B cell (primary cell): ENCODE results near the gene GFI1B. TPM values are rescaled to one million over a fixed set of nuclear protein-coding genes. Genes with fewer than 3 reads are reported as not detected.

Experiments
- ATAC-seq: fragments of 200-7000 bp; cut with Tn5 transposase; one replicate; pipeline ENCODE4 v1.10.0; 2021; ENCODE audit warnings: low read depth, mild to moderate bottlenecking, moderate number of reproducible peaks, moderate library complexity
- CTCF ChIA-PET: fragments of 350-600 bp; sonication (Branson Sonifier 250); formaldehyde crosslinking; loops from one replicate; lab custom pipeline; 2021; ENCODE audit warnings: antibody characterized with exemption, inconsistent platforms; lab: Charles Lee
- POLR2A ChIA-PET: fragments of 350-600 bp; sonication (Branson Sonifier 250); formaldehyde crosslinking; loops from one replicate; lab custom pipeline; 2021; ENCODE audit warnings: antibody characterized with exemption; lab: Charles Lee
- DNase-seq: peaks from one replicate; pipeline ENCODE4 v3.0.0; 2013
- H2AFZ ChIP-seq: 2 replicates; pipeline ENCODE4 v1.6.1; 2012; ENCODE audit warnings: mild to moderate bottlenecking, low read depth, low read length; ENCODE audit not compliant: insufficient read depth, poor library complexity, severe bottlenecking
- H3K27ac ChIP-seq, 2 donors: 1 replicate in 1 of 2; 2 replicates in 1 of 2; pipeline ENCODE4 v1.5.1; 2012 to 2013; ENCODE audit warnings: low read length in 2 of 2, mild to moderate bottlenecking in 2 of 2, moderate library complexity in 1 of 2
- H3K27me3 ChIP-seq, 4 experiments: fragments of 200-600 bp in 1 of 4; sonication (generic) in 1 of 4; replicated peaks in 1 of 4; 1 replicate in 2 of 4; 2 replicates in 2 of 4; pipeline versions ENCODE4 v1.6.1 to v1.7.0; 2013 to 2016; ENCODE audit warnings: low read length in 3 of 4, mild to moderate bottlenecking in 2 of 4, mixed read lengths in 1 of 4, moderate library complexity in 1 of 4; ENCODE audit not compliant: insufficient read depth in 4 of 4, control insufficient read depth in 3 of 4; ENCODE audit errors: control extremely low read depth in 1 of 4
- H3K36me3 ChIP-seq, 2 experiments: replicated peaks in 1 of 2; 1 replicate in 1 of 2; 2 replicates in 1 of 2; pipeline versions ENCODE4 v1.6.1 to v1.7.1; 2013; ENCODE audit warnings: low read length in 1 of 2; ENCODE audit not compliant: insufficient read depth in 2 of 2, control insufficient read depth in 1 of 2; ENCODE audit errors: control extremely low read depth in 1 of 2, extremely low read depth in 1 of 2
- H3K4me1 ChIP-seq, 2 donors: fragments of 200-600 bp in 1 of 2; sonication (generic) in 1 of 2; 1 replicate in 1 of 2; 2 replicates in 1 of 2; pipeline versions ENCODE4 v1.5.1 to v1.6.1; 2013 to 2017; ENCODE audit warnings: low read length in 2 of 2; ENCODE audit not compliant: control insufficient read depth in 2 of 2, insufficient read depth in 2 of 2
- H3K4me2 ChIP-seq: replicated peaks from 2 replicates; pipeline ENCODE3; 2012; ENCODE audit warnings: mild to moderate bottlenecking, low read depth, low read length; ENCODE audit not compliant: poor library complexity, severe bottlenecking
- H3K4me3 ChIP-seq, 5 experiments: fragments of 200-600 bp in 1 of 5; sonication (generic) in 1 of 5; 1 replicate in 3 of 5; 2 replicates in 2 of 5; pipeline versions ENCODE4 v1.5.1 to v1.7.0; 2011 to 2016; ENCODE audit warnings: low read length in 4 of 5, mild to moderate bottlenecking in 4 of 5, low read depth in 2 of 5, control low read depth in 1 of 5, moderate library complexity in 1 of 5; ENCODE audit not compliant: insufficient read depth in 1 of 5; ENCODE audit errors: control extremely low read depth in 1 of 5, extremely low read depth in 1 of 5
- H3K79me2 ChIP-seq: fragments of 200-600 bp; sonication (generic); one replicate; pipeline ENCODE4 v1.6.0; 2016; ENCODE audit warnings: low read length; ENCODE audit not compliant: control insufficient read depth, insufficient read depth
- H3K9ac ChIP-seq: fragments of 200-600 bp; sonication (generic); 2 replicates; pipeline ENCODE4 v1.6.1; 2017; ENCODE audit warnings: mild to moderate bottlenecking, low read length, moderate library complexity
- H3K9me3 ChIP-seq, 3 donors: one replicate each; pipeline versions ENCODE4 v1.6.1 to v1.7.1; 2013; ENCODE audit warnings: low read length in 2 of 3; ENCODE audit not compliant: control insufficient read depth in 2 of 3, insufficient read depth in 1 of 3; ENCODE audit errors: control extremely low read depth in 1 of 3
- H4K20me1 ChIP-seq: 2 replicates; pipeline ENCODE4 v1.6.0; 2012; ENCODE audit warnings: mild to moderate bottlenecking, low read length; ENCODE audit not compliant: insufficient read depth, control insufficient read depth, poor library complexity, severe bottlenecking
- H3K27ac Mint-ChIP-seq: one replicate; pipeline ENCODE4 v1.8.0; 2021; ENCODE audit warnings: mixed read lengths
- H3K27me3 Mint-ChIP-seq: one replicate; pipeline ENCODE4 v1.8.0; 2021; ENCODE audit warnings: mixed read lengths
- H3K4me1 Mint-ChIP-seq: one replicate; pipeline ENCODE4 v1.8.0; 2021; ENCODE audit warnings: mixed read lengths
- H3K4me3 Mint-ChIP-seq: one replicate; pipeline ENCODE4 v1.8.0; 2021; ENCODE audit warnings: mixed read lengths
- H3K9me3 Mint-ChIP-seq: one replicate; pipeline ENCODE4 v1.8.0; 2022; ENCODE audit warnings: mixed read lengths; ENCODE audit not compliant: insufficient read depth
- CTCF ChIP-seq: fragments of 200-600 bp; IDR thresholded peaks from one replicate; pipeline ENCODE4 v1.8.0; 2022; ENCODE audit warnings: antibody characterized with exemption, mild to moderate bottlenecking
- EZH2 ChIP-seq: IDR thresholded peaks from 2 replicates; pipeline ENCODE4 v1.6.1; 2012; ENCODE audit warnings: borderline replicate concordance, low read depth, mild to moderate bottlenecking, moderate library complexity, low read length; ENCODE audit not compliant: insufficient read depth, poor library complexity, severe bottlenecking
- WGBS: methylation state at CpG from one replicate; pipeline ENCODE4 v1.1.5; 2013; ENCODE audit warnings: missing lambda C conversion rate; ENCODE audit not compliant: insufficient coverage; 5-methylcytosine and 5-hydroxymethylcytosine counted together
- intact Hi-C: fragments of 100-400 bp; cut with micrococcal nuclease; formaldehyde crosslinking; loops from one replicate; pipeline ENCODE4 v1.10.0; 2022
- polyA plus RNA-seq: library from polyadenylated mRNA; depleted of rRNA; stranded (reverse); fragments of >200 nt; gene quantifications from 2 replicates; pipeline ENCODE4 v1.2.3, GENCODE V29; 2012
- total RNA-seq, 2 donors: library from RNA; stranded (reverse); fragments of 120-200 nt in 1 of 2; gene quantifications; 1 replicate in 1 of 2; 2 replicates in 1 of 2; pipeline versions ENCODE4 v1.2.3 to v1.2.4, GENCODE V29; 2013 to 2022

GFI1B gene
- total and polyA plus RNA-seq, 2 donors (not counting 1 experiment from before 2014, with no cell fraction given): 0.09 TPM; not detected in 1

GRCh38 chr9:132995879-132996278 is 17.4 kb downstream of the GFI1B start:
- no peak for ATAC-seq
- WGBS: 100% methylated on average over 5 of the region's 8 CpGs
- no peak overlapping the region for H3K4me3 ChIP-seq
- peaks cover 4 to 10% of the 10 kb centered on the region in 2 donors for H3K4me1 ChIP-seq
- Mint-ChIP-seq H3K4me1 (peaks cover 13% of the 10 kb centered on the region), H3K9me3 (no peaks in the 10 kb centered on the region), H3K27me3 (peaks cover 46% of the 10 kb centered on the region), H3K27ac (no peak overlapping the region), H3K4me3 (no peak overlapping the region)
- CTCF ChIA-PET: no interaction called here
- H2AFZ ChIP-seq: no peak overlapping the region
- peaks cover 0 to 39% (median 7%) of the 10 kb centered on the region in 4 experiments for H3K27me3 ChIP-seq
- DNase-seq: no peak
- intact Hi-C loops: no loop called here
- no peaks in the 10 kb centered on the region for H4K20me1 ChIP-seq
- no peaks in the 10 kb centered on the region for H3K9me3 ChIP-seq
- H3K27ac ChIP-seq: no peak overlapping the region
- no peak overlapping the region for H3K4me2 ChIP-seq
- POLR2A ChIA-PET: no interaction called here
- TF ChIP-seq EZH2 (no peak), CTCF (no peak)
- no peak overlapping the region for H3K9ac ChIP-seq
- no peaks in the 10 kb centered on the region for H3K79me2 ChIP-seq
- no peaks in the 10 kb centered on the region for H3K36me3 ChIP-seq

GRCh38 chr9:132996526-132996925 is 18.0 kb downstream of the GFI1B start:
- WGBS: 75% methylated on average over 13 of the region's 13 CpGs
- TF ChIP-seq CTCF (no peak), EZH2 (no peak)

More at GRCh38 chr9:132996526-132996925, 18.0 kb downstream of the GFI1B start:
- Histone ChIP-seq H3K4me3 (no peak overlapping the region), H2AFZ (no peak overlapping the region), H3K4me2 (no peak overlapping the region), H3K36me3 (no peaks in the 10 kb centered on the region), H3K9me3 (no peaks in the 10 kb centered on the region), H3K27me3 (peaks cover 0 to 33% (median 7%) of the 10 kb centered on the region in 4 experiments), H3K79me2 (no peaks in the 10 kb centered on the region), H3K9ac (no peak overlapping the region), H3K27ac (no peak overlapping the region), H4K20me1 (no peaks in the 10 kb centered on the region), H3K4me1 (peaks cover 4 to 10% of the 10 kb centered on the region in 2 donors)
- H3K9me3 Mint-ChIP-seq: no peaks in the 10 kb centered on the region
- POLR2A ChIA-PET: no interaction called here
- intact Hi-C loops: no loop called here
- peaks cover 46% of the 10 kb centered on the region for H3K27me3 Mint-ChIP-seq
- H3K4me1 Mint-ChIP-seq: peaks cover 12% of the 10 kb centered on the region
- DNase-seq: no peak
- CTCF ChIA-PET: no interaction called here
- H3K4me3 Mint-ChIP-seq: no peak overlapping the region
- no peak for ATAC-seq
- H3K27ac Mint-ChIP-seq: no peak overlapping the region
